GM04503 (cell line): Measurements from ENCODE around the gene HCST.
"Not testable (repeated sequence)": the region's sequence is repeated elsewhere in the genome, so short reads cannot be mapped to it uniquely, and the experiment has no call there.

Experiments used
- DNase-seq: peaks from one replicate; pipeline ENCODE4 v3.0.0-alpha.2; 2012; ENCODE audit warnings: low read depth

The HCST gene

DNA sequence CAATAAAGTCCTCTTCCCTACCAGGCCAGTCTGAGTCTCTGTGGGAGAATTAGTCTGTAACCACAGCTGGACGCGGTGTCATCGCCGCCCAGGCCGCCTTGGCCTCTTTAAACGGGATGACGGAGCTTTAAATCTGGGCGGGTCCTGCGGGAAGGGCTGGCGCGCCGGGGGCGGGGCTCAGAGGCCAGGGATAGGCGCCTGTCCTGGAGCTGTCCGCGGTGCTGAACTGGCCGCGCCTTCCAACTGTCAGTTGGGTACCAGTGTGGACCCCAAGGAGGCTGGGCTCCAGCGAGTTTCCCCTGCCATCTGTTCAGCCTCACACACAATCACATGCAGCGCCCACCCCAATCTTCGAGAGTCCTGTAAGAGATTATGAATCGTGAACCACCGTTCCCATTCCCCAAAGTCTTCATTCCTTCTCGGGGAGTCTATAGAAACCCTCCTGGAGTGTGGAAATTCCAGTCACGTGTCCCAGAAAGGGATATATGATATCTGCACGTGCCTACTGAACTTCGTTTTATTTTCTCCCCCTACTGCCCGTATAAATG lies 22.5 kb upstream of the HCST start:
- DNase-seq, result peak; percentile 54

DNA sequence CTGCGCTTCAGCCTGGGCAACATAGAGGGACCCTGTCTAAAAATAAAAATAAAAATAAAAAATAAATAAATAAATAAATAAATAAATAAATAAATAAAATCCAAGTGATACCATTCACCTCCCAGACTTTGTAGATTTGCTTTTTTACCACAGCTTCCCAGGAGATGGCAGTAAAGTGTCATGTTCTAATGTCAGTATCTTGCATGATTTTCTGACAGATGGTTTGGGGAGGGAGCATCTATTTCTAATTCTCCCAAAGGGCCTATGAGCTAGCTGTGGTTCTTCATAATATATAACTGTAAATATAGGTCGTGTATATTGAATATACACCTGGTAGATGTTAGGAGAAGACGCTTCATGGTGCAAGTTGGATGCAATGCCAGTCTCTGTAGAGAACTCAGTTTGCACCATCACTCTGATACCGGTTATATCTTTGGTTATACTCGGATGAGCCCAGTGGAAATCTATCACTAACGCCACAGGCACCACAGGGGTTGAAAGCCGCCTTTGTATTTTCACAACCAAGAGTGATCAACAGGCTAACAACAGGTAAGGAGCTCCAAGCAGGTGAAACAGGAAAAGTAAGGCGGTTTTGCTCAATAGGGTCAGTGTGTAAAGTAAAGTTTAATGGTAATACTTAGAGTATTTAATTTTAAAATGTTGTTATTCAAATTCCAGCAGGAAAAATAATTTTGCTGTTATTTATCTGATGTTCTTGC lies 20.1 kb upstream of the HCST start:
- DNase-seq, result peak; percentile 53

DNA sequence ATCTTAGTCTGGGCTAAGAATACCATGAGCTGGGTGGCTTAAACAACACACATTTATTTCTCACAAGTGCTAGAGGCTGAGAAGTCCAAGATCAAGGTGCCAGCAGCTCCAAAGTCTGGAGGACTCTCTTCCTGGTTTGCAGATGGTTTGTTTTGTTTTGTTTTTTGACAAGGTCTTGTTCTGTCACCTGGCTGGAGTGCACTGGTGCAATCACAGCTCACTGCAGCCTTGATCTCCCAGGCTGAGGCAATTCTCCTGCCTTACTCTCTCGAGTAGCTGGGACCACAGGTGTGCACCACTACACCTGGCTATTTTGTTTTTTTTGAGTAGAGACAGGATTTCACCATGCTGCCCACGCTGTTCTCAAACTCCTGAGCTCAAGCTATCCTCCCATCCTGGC lies 18.4 kb upstream of the HCST start:
- DNase-seq, result no peak

DNA sequence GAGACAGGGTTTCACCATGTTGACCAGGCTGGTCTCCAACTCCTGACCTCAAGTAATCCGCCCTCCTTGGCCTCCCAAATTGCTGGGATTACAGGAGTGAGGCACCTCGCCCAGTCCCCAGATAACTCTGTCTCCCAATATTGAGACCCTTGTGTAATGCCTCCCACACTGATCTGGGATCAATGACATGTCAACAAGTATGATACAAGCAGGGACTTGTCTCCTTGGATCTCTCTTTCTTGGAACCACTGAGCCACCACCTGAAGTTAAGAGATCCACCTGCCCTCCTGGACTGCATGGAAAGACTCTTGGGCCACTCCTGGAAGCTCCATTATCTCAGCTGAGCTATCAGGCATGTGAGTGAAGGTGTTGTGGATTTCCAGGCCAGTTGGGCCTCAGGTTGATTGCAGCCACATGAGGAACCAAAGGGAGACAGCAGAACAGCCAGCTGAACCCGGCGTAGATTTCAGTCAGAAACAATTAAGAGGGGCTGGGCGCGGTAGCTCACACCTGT lies 17.0 kb upstream of the HCST start:
- no peak for DNase-seq

DNA sequence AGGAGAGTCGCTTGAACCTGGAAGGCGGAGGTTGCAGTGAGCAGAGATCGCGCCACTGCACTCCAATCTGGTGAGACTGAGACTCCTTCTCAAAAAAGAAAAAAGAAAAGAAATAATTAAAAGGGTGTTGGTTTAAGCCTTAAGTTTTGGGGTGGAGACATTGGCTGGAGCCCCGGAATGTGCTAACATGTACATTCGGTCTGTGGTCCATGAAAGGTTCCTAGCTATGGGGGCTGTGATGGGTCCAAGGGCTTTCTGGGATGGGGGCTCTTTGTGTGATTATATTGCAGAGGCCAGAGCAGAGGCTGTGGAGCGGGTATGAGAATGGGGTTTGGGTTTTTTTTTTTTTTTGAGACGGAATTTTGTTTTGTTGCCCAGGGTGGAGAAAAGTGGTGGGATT lies 16.4 kb upstream of the HCST start:
- no peak for DNase-seq

DNA sequence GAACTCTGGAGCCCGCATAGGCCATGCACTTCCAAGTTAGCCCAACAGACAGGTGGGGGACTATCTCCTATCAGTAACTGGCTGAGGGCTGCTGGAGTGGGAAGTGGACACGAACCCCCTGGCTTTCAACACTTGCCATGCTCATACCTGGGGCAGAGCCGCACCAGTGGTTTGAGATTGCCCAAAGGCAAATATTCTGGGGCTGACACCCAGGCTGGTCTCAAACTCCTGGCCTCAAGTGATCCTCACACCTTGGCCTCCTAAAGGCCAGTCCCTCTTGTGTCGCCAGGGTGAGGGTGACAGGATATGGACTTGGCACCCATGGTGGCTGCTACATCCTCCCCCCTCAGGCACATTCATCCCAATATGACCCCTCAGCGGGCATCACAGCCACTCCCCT lies 15.1 kb upstream of the HCST start:
- no peak for DNase-seq

DNA sequence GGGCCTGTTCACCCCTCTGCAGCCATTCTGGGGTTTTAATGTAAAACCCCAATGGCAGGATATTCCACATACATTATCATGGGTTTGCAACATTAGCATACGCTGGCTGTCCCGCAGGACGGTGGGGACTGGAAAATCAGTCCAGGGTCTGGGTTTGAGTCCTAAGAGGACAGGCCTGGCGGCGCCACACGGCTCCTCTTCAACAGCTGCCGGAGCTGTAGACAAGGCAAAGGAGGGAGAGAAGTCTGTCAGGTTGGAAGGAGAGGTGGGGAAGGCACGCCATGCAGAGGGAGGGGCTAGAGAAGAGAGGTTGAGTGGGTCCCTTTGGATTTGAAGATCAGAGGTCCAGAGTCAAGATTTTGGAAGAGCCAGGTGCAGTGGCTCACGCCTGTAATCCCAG lies 13.9 kb upstream of the HCST start:
- DNase-seq, result no peak

DNA sequence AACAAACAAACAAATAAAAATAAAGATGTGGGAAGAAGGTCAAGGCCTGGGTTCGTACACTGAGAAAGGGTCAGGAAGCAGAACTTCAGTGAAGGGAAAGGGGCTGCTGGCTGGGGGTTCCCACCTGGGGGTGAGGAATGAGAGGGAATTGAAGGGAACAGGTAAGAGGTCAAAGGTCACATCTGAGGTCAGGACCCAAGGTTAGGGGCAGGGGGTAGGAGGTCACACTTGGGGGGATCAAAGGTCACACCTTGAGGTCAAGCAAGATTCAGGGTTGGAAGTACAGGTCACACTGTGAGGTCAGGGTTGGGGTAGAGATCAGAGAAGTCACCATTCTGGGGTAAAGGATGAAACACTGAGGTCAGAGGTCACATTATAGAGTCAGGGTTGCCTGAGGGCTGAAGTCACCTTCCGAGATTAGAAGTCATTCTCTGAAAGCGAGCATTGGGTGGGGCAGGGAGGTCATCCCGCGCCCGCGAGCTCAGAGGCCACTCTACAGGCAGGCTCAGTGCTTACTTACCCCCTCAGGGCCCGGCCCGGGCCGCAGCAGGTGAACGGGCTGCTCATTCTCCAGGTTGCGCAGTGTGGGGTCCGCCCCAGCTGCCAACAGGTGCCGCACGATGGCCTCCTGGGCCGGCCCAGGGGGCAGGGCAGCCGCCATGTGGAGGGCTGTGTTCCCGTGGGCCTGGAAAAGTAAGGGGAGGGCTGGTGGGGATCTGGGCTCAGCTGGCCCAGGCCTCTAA lies 12.8 kb upstream of the HCST start:
- no peak for DNase-seq

DNA sequence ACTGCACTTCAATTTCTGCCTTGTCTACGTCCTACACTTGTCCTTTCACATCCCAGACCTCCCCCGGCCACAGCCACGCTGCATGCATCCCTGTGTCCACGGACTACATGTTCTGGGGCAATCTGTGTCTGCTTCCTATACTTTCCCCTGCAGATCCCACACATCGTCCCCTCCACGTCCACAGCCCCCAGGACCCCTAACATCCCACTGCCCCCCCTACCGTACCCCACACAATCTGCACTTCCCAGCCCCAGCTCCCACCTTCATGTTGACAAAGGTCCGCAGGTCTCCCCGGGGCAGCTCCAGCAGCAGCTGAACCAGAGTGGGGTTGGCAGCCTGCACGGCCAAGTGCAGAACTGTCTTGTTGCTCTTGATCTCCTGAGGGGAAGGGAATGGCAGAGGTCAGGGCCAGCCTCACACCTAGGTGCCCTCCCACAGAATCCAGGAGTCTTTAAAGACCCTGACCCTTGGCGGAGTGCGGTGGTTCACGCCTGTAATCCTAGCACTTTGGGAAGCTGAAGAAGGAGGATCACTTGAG lies 12.1 kb upstream of the HCST start:
- DNase-seq, result no peak

DNA sequence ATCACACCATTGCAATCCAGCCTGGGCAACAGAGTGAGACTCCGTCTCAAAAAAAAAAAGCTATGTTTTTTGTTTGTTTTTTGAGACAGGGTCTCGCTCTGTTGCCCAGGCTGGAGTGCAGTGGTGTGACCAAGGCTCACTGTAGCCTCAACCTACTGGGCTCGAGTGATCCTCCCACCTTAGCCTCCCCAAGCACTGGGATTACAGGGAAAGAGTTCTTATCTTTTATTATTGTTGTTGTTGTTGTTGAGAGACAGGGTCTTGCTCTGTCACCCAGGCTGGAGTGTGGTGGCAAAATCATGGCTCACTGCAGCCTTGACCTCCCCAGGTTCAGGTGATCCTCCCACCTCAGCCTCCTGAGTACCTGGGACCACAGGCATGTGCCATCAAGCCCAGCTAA lies 10.5 kb upstream of the HCST start:
- DNase-seq, result not testable (repeated sequence)

DNA sequence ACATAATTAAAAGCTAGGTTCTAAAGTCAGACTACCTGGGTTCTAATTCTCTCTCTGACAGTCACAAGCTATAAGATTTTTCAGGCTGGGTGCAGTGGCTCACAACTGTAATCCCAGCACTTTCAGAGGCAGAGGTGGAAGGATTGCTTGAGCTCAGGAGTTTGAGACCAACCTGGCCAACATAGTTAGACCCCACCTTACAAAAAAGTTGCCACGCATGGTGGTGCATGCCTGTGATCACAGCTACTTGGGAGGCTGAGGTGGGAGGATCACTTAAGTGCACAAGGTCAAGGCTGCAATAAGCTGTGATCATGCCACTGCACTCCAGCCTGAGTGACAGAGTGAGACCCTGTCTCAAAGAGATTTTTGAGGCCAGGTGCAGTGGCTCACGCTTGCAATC lies 8.0 kb upstream of the HCST start:
- no peak for DNase-seq

DNA sequence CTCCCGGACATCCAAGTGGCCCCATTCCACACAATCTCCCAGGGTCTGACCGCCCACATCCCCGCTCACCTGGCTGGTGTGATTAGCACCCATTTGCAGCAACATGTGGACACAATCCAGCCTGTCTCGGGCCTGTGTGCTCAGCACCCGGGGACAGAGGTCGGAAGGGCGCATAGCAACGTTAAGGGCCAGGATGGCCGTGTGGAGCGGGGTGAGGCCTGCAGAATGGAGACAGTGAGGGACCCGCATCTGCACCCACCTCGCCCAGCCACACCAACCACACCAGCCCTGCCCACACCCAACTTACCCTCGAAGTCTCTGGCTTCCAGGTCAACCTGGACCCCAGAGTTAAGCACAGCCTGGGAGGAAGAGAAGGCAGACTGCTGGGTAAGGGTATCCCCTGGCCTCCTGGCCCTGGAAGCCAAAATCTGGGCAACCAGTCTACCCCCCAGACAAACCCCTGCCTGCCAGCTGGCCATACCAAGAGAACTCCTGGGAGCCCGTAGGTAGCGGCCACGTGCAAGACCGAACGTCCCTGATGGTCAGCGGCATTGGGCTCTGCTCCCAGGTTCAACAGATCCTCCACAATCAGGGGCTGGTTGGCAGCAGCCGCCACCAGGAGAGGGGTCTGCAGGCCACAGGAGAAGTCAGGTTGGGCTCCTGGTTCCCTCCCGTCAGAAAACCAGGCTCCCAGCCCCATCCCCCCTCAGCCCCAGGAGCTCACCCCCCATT lies 6.3 kb upstream of the HCST start:
- no peak for DNase-seq

DNA sequence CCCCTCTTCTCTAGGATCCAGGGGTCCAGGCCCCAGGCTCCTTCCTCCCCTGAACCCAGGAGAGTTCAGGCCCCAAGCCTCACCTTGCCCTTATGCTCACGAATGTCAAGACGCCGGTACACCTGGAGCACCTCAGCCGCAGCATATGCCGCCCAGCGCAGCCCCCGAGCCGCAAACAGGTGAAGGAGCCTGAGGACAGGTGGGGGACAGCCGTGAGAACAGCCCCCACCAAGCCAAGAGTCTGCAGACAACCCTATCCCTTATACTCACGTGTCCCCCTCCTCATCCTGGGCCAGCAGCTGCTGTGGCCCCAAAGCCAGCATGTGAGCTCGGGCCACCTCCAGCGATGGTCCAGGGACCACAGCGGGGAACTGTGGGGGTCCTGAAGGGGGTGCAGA lies 5.7 kb upstream of the HCST start:
- no peak for DNase-seq

DNA sequence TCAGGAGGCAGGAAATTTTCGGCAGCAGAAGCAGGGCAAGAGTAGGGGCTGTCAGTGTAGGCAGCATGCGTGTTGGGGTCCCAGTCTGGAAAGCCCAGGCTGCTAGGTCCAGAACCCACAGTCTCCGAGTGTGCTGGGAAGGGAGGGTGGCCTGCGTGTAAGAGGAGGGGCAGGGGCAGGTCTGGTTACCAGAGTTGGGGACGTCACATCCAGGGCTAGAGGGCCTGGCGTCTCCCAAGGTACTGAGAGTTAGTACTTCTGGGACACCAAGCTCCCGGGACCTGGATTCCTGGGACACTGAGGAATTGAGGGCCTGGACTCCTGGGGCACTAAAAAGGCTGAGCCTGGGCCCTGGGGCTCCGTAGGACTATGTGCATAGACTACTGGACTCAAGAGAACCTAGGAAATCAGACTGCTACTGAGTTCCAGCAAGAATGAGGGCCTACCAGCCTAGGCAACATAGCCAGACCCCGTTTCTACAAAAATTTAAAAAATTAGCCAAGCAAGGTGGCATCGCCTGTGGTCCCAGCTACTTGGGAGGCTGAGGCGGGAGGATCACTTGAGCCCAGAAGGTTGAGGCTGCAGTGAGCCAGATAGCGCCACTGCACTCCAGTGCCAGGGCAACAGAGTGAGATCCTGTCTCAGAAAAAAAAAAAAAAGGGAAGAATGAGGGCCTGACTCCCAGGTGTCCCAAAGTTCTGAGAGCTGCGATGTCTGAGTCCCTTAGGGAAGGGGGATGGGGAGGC lies 4.5 kb upstream of the HCST start:
- DNase-seq, result no peak

DNA sequence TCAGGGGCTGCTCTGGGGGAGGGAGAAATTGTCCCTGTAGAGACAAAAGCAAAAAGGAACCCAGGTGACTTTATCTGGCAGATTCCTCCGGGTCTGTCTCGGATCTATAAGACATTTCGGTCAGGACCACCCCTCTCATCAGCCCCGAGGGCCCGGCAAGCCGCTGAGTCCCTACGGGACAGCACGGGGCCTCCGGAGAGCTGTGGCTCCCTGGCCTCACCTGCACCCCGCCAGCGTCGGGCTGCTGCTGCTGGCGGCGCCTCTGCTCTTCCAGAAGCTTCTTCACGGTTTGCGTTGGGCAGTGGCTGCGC lies 3.9 kb upstream of the HCST start:
- no peak for DNase-seq

DNA sequence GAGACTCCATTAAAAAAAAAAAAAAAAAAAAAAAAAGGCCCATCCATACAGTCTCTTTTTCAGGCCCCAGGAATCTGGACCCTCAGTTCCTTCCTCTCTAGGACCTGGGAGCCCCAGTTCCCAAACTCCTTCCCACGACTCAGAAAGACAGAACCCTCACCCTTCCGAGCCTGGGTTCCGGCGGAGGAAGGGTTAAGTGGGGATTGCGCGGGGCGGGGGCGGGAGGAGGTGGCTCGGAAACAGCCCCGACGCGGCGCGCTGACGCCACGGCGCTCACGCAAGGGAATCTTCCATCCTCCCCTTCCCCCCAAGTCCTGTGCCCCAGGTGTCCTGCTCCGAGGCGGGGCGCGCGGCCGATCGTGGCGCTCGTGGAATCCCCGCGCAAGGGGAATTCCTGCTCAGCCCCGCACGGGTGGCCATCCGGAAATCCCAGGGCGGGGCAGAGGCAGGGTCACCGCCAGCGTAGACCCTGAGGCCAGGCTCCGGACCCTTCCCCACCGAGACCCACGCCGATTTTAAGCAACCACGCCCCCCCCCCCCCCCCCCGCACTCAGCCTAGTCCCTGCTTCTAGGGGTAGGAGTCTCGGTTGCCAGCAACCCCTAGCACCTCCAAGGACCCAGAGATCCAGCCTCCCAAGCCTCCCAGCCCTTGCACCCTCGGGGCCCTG lies 2.6 kb upstream of the HCST start:
- DNase-seq, result no peak

DNA sequence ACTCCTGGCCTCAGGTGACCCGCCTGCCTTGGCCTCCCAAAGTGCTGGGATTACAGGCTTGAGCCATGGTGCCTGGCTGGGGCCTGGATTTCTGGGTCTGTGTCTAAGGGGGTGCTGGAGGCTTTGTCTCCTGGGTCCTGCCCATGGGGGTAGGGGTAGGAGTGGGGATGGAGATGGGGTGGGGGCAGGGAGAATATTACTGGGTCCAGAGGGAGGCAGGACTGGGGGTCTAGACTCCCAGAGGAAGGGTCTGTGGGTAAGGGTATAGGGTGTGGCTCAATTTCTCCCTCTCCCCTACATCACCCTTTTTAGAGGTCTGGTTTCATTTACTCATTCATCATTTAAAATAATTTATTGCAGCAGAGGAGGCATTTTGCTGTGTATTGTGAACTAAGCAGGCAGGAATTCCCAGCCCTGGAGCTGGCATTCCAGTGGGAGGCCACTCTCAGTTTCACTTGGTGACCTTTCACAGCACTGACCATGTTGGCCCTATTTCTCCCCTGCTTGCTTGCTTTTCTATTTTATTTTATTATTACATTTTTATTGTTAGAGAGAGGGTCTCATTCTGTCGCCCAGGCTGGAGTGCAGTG lies 1.2 kb upstream of the HCST start:
- peak; percentile 57 for DNase-seq

DNA sequence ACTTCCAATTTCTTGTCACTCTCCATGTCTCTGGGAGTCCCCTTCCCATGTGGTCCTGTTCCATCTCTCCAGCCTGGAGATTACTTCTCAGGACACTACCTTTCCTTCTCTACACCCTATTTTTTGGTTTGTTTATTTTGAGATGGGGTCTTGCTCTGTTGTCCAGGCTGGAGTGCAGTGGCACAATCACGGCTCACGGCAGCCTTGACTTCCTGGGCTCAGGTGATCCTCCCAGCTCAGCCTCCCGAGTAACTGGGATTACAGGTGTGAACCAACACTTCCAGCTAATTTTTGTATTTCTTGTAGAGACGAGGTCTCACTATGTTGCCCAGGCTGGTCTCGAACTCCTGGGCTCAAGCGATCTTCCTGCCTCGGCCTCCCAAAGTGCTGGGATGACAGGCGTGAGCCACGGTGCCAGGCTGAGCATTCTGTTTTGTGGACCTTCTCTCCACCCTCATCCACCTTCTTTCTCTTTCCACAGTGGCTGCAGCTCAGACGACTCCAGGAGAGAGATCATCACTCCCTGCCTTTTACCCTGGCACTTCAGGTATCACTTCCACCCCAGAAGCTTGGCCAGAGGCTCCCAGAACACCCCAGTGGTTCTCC lies 644 bp downstream of the HCST start:
- no peak for DNase-seq

DNA sequence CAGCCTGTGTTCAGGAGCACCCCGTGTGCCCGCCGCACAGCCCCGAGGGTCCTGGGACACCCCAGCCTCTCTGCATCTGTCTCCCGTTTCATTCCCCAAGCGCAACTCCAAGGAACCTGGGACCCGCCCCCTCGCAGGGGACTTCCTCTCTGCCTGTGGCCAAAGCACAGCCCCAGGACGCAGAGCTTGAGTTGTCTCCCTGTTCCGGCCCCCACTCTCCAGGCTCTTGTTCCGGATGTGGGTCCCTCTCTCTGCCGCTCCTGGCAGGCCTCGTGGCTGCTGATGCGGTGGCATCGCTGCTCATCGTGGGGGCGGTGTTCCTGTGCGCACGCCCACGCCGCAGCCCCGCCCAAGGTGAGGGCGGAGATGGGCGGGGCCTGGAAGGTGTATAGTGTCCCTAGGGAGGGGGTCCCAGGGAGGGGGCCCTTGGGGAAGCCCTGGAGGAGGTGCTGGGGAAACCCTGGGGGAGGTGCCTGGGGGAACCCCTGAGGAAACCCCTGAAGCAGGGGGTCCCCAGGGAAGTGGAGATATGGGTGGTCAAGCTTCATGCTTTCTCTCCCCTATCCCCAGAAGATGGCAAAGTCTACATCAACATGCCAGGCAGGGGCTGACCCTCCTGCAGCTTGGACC lies 1.3 kb downstream of the HCST start:
- no peak for DNase-seq
